GM12878 (cell line): ENCODE results near the gene ZSCAN20. TPM values are rescaled to one million over a fixed set of nuclear protein-coding genes. Genes with fewer than 3 reads are reported as not detected.

Source experiments
- ATAC-seq: fragments of 200-7000 bp; cut with Tn5 transposase; 3 replicates; pipeline ENCODE4 v1.9.1; 2020; ENCODE audit warnings: mild to moderate bottlenecking, moderate library complexity
- BruUV-seq: library from RNA; stranded (reverse); fragments of 400-500 nt; replicated peaks from 2 replicates; lab custom pipeline; 2021; lab: Mats Ljungman, UMichigan
- CTCF ChIA-PET: fragments of 300-600 bp; sonication (Branson Sonifier 250); formaldehyde crosslinking; extraction: SDS; loops from one replicate; lab custom pipeline; 2021; ENCODE audit warnings: inconsistent platforms; lab: Yijun Ruan, JAX
- POLR2A ChIA-PET: fragments of 350-600 bp; formaldehyde crosslinking; extraction: SDS; loops from one replicate; lab custom pipeline; 2021; ENCODE audit warnings: inconsistent platforms; lab: Charles Lee
- RAD21 ChIA-PET: fragments of 300-600 bp; sonication (Branson Sonifier 250); formaldehyde crosslinking; loops from one replicate; lab custom pipeline; 2023; ENCODE audit warnings: antibody characterized with exemption; ENCODE audit not compliant: unreplicated experiment; lab: Charles Lee
- SMC1A ChIA-PET: fragments of 300-600 bp; sonication (Branson Sonifier 250); formaldehyde crosslinking; loops from one replicate; lab custom pipeline; 2023; ENCODE audit not compliant: unreplicated experiment, uncharacterized antibody; lab: Charles Lee
- DNase-seq: peaks from one replicate; pipeline ENCODE4 v3.0.0-alpha.2; 2011; ENCODE audit warnings: low read depth, low spot score
- FAIRE-seq: peaks from 3 replicates; lab custom pipeline; 2011; peaks lifted over from hg19 to GRCh38; lab: Jason Lieb, UNC
- H2AFZ ChIP-seq: 2 replicates; pipeline ENCODE4 v1.6.0; 2011; ENCODE audit warnings: low read depth, low read length, control low read depth; ENCODE audit not compliant: control insufficient read depth
- H3K27ac ChIP-seq: 2 replicates; pipeline ENCODE4 v1.5.1; 2011; ENCODE audit warnings: control low read depth; ENCODE audit not compliant: control insufficient read depth, insufficient read depth
- H3K27me3 ChIP-seq, 2 experiments: replicated peaks in 1 of 2; 2 replicates each; pipeline versions ENCODE4 v1.6.0 to v1.6.1; 2011; ENCODE audit warnings: low read length in 1 of 2; ENCODE audit not compliant: control insufficient read depth in 2 of 2, insufficient read depth in 2 of 2
- H3K36me3 ChIP-seq, 2 experiments: 2 replicates each; pipeline ENCODE4 v1.5.1; 2011; ENCODE audit warnings: low read length in 1 of 2; ENCODE audit not compliant: control insufficient read depth in 2 of 2, insufficient read depth in 2 of 2
- H3K4me1 ChIP-seq: 2 replicates; pipeline ENCODE4 v1.6.1; 2011; ENCODE audit warnings: mild to moderate bottlenecking, low read length, moderate library complexity, mixed read lengths; ENCODE audit not compliant: control insufficient read depth, insufficient read depth
- H3K4me2 ChIP-seq: 2 replicates; pipeline ENCODE4 v1.6.0; 2011; ENCODE audit warnings: control low read depth; ENCODE audit not compliant: control insufficient read depth, insufficient read depth
- H3K4me3 ChIP-seq: fragments of 200-600 bp; sonication (generic); 2 replicates; pipeline ENCODE4 v1.5.1; 2016
- H3K79me2 ChIP-seq: 2 replicates; pipeline ENCODE4 v1.6.0; 2011; ENCODE audit warnings: low read length; ENCODE audit not compliant: control insufficient read depth, insufficient read depth
- H3K9ac ChIP-seq: 2 replicates; pipeline ENCODE4 v1.8.0; 2011; ENCODE audit warnings: low read length, control low read depth, mixed read lengths; ENCODE audit not compliant: control insufficient read depth, insufficient read depth
- H3K9me3 ChIP-seq: replicated peaks from 3 replicates; pipeline ENCODE4 v1.5.1; 2011; ENCODE audit warnings: mild to moderate bottlenecking, low read length; ENCODE audit not compliant: control insufficient read depth, insufficient read depth
- H4K20me1 ChIP-seq: 2 replicates; pipeline ENCODE4 v1.6.0; 2011; ENCODE audit not compliant: control insufficient read depth, insufficient read depth
- CHD2 ChIP-seq: IDR thresholded peaks from 2 replicates; pipeline ENCODE4 v1.6.1; 2011; ENCODE audit warnings: low read depth, low read length, improper control_type of control experiment, borderline replicate concordance
- EGR1 ChIP-seq, 2 experiments: IDR thresholded peaks; 1 replicate in 1 of 2; 2 replicates in 1 of 2; pipeline ENCODE4 v1.6.1; 2011 to 2012; ENCODE audit warnings: low read depth in 2 of 2, low read length in 2 of 2, borderline replicate concordance in 1 of 2, mild to moderate bottlenecking in 1 of 2, moderate library complexity in 1 of 2
- HDAC6 ChIP-seq: fragments of 200-600 bp; sonication (generic); IDR thresholded peaks from one replicate; pipeline ENCODE4 v1.8.0; 2017; ENCODE audit warnings: antibody characterized with exemption; ENCODE audit not compliant: unreplicated experiment
- LARP7 ChIP-seq: fragments of 450-650 bp; IDR thresholded peaks from 2 replicates; pipeline ENCODE4 v1.6.1; 2017; ENCODE audit warnings: mild to moderate bottlenecking
- TAF1 ChIP-seq: IDR thresholded peaks from 2 replicates; pipeline ENCODE4 v1.6.1; 2011; ENCODE audit warnings: mild to moderate bottlenecking, low read depth, low read length, borderline replicate concordance
- WGBS: methylation state at CpG from one replicate; pipeline ENCODE4 v1.1.6; 2016; ENCODE audit warnings: low lambda C conversion rate; ENCODE audit not compliant: insufficient replicate concordance, insufficient coverage; ENCODE audit errors: missing lambda C conversion rate; 5-methylcytosine and 5-hydroxymethylcytosine counted together
- in situ Hi-C: fragments of 300-500 bp; cut with MboI; formaldehyde crosslinking; loops from 9 replicates; pipeline ENCODE4 v1.14.3; 2018; ENCODE audit warnings: mixed read lengths
- intact Hi-C: fragments of 100-400 bp; cut with micrococcal nuclease; formaldehyde crosslinking; loops from one replicate; pipeline ENCODE4 v1.14.2; 2022; ENCODE audit not compliant: unreplicated experiment
- polyA plus RNA-seq, 11 experiments: library from polyadenylated mRNA; depleted of rRNA in 4 of 11; unstranded in 6 of 11; stranded (reverse) in 5 of 11; fragments of >200 nt; fragmentation: Nextera tagmentation in 4 of 11; fragmentation: Illumina TruSeq in 1 of 11; extraction: Ambion mirVana in 4 of 11; extraction: Trizol in 1 of 11; gene quantifications; 1 replicate in 1 of 11; 2 replicates in 10 of 11; pipeline versions ENCODE4 v1.2.1 to v1.2.3, GENCODE V29; 2011 to 2016; ENCODE audit warnings: inconsistent platforms in 2 of 11, missing spikeins in 2 of 11, low read depth in 1 of 11
- total RNA-seq, 4 experiments: library from RNA; depleted of rRNA in 3 of 4; stranded (reverse); fragments of >200 nt in 3 of 4; fragmentation: Illumina TruSeq in 1 of 4; extraction: Trizol in 1 of 4; gene quantifications; 2 replicates each; pipeline versions ENCODE4 v1.2.1 to v1.2.3, GENCODE V29; 2013 to 2021
- TF ChIP-seq, protein P1 (sequence below): IDR thresholded peaks from 2 replicates; pipeline ENCODE4 v1.6.1; 2011; ENCODE audit warnings: borderline replicate concordance, low read depth, mild to moderate bottlenecking, moderate library complexity, low read length; ENCODE audit not compliant: insufficient read depth, poor library complexity, severe bottlenecking
- TF ChIP-seq, protein P2 (sequence below): fragments of 450-650 bp; IDR thresholded peaks from 2 replicates; pipeline ENCODE4 v1.6.1; 2018; ENCODE audit warnings: borderline replicate concordance, mild to moderate bottlenecking; ENCODE audit not compliant: partially characterized antibody
- TF ChIP-seq, protein P3 (sequence below): fragments of 450-650 bp; IDR thresholded peaks from 2 replicates; pipeline ENCODE4 v1.6.1; 2017; ENCODE audit warnings: mild to moderate bottlenecking, low read depth, inconsistent platforms; ENCODE audit not compliant: poor library complexity, severe bottlenecking
- TF ChIP-seq, protein P4 (sequence below): IDR thresholded peaks from 2 replicates; pipeline ENCODE4 v1.6.1; 2012; ENCODE audit warnings: low read length, inconsistent platforms
- TF ChIP-seq, protein P5 (sequence below), 3 experiments: IDR thresholded peaks in 2 of 3; conservative IDR thresholded peaks in 1 of 3; 2 replicates each; pipeline ENCODE4 v1.5.1; 2011; ENCODE audit warnings: low read depth in 3 of 3, low read length in 3 of 3, mild to moderate bottlenecking in 3 of 3, control low read depth in 2 of 3, moderate library complexity in 2 of 3, inconsistent platforms in 1 of 3, mixed read lengths in 1 of 3; ENCODE audit not compliant: control insufficient read depth in 2 of 3, insufficient read depth in 1 of 3; ENCODE audit errors: extremely low read depth in 1 of 3

The ZSCAN20 gene
- total and polyA plus RNA-seq, 10 of the 15 experiments (the other 5 are each of a cell fraction or from before 2014, with no cell fraction given), result 0.35 to 5.1 (median 2.4) TPM

DNA sequence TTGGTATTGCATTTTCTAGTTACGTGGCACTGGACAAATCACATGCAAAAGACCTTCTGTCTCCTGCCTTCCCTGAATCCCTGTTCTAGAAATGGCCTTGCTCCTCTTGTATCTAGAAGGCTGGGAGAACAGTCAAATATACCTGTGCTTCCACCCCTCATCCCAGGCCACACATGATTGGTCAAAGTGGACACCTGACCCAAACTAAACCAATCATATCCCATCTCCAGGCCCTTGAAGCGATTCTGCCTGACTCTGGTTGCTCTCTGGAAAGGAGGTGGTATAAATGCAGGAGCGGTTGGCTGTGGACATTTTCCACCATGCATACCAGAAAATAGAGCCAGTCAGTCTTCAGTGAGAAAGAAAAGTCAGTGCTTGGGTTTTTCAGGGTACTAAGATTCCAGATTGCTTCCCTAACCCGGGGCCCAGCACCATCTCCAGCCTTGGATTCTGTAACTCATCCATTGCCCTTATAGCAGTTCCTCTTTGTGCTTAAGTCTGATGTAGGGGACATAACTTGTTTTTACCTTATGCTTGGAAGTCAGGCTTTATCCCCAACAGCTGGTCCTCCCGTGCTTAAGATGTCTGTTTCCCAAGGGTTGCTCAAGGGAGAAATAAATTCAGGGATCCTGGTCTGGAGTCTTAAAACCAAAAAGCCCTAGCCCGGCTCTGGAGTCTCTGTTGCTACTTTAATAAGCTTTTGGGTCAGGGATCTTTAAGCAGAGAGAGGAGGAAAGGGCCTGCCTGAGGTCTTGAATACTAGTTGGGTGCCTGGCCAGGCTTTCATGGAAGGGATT is 33.9 kb upstream of the ZSCAN20 start:
- Histone ChIP-seq H3K4me1 (no peaks in the 10 kb centered on the region), H3K36me3 (no peaks in the 10 kb centered on the region), H3K9ac (no peak overlapping the region), H3K79me2 (no peaks in the 10 kb centered on the region), H4K20me1 (no peaks in the 10 kb centered on the region; the same call in 1 of the 2 replicates), H3K27me3 (peaks cover 5% of the 10 kb centered on the region in 2 experiments; a peak in 3 of 4 replicates), H3K4me3 (no peak overlapping the region), H3K9me3 (no peaks in the 10 kb centered on the region), H3K4me2 (no peak overlapping the region), H3K27ac (no peak overlapping the region), H2AFZ (no peak overlapping the region)
- DNase-seq (no peak), FAIRE-seq (no peak), ATAC-seq (no peak)
- 15% methylated on average over 6 of the region's 6 CpGs for WGBS
- POLR2A ChIA-PET, result no interaction called here
- SMC1A ChIA-PET, result interaction anchor here (1.1 kb wide), 1 partner anchor 17 kb away, joined by 3 read pairs; no protein-coding TSS in a partner anchor
- RAD21 ChIA-PET, result no interaction called here
- CTCF ChIA-PET, result interaction anchor here (0.6 to 2.0 kb wide), 3 partner anchors 18 to 143 kb away, joined by 3 to 7 read pairs (median 3); no protein-coding TSS in a partner anchor
- no TSS peak for BruUV-seq
- intact Hi-C loops (no loop called here), in situ Hi-C loops (no loop called here)
- no peak for TF ChIP-seq HDAC6
- TF ChIP-seq, protein P1, sequence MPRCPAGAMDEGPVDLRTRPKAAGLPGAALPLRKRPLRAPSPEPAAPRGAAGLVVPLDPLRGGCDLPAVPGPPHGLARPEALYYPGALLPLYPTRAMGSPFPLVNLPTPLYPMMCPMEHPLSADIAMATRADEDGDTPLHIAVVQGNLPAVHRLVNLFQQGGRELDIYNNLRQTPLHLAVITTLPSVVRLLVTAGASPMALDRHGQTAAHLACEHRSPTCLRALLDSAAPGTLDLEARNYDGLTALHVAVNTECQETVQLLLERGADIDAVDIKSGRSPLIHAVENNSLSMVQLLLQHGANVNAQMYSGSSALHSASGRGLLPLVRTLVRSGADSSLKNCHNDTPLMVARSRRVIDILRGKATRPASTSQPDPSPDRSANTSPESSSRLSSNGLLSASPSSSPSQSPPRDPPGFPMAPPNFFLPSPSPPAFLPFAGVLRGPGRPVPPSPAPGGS, result no peak
- TF ChIP-seq EGR1 (IDR thresholded peaks at IDR 0.05; ENCODE audit: borderline replicate concordance in 1 of 2, low read depth in 2 of 2, low read length in 2 of 2), result no peak
- TF ChIP-seq, protein P2, sequence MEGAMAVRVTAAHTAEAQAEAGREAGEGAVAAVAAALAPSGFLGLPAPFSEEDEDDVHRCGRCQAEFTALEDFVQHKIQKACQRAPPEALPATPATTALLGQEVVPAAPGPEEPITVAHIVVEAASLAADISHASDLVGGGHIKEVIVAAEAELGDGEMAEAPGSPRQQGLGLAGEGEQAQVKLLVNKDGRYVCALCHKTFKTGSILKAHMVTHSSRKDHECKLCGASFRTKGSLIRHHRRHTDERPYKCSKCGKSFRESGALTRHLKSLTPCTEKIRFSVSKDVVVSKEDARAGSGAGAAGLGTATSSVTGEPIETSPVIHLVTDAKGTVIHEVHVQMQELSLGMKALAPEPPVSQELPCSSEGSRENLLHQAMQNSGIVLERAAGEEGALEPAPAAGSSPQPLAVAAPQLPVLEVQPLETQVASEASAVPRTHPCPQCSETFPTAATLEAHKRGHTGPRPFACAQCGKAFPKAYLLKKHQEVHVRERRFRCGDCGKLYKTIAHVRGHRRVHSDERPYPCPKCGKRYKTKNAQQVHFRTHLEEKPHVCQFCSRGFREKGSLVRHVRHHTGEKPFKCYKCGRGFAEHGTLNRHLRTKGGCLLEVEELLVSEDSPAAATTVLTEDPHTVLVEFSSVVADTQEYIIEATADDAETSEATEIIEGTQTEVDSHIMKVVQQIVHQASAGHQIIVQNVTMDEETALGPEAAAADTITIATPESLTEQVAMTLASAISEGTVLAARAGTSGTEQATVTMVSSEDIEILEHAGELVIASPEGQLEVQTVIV, result no peak
- TF ChIP-seq, protein P3, sequence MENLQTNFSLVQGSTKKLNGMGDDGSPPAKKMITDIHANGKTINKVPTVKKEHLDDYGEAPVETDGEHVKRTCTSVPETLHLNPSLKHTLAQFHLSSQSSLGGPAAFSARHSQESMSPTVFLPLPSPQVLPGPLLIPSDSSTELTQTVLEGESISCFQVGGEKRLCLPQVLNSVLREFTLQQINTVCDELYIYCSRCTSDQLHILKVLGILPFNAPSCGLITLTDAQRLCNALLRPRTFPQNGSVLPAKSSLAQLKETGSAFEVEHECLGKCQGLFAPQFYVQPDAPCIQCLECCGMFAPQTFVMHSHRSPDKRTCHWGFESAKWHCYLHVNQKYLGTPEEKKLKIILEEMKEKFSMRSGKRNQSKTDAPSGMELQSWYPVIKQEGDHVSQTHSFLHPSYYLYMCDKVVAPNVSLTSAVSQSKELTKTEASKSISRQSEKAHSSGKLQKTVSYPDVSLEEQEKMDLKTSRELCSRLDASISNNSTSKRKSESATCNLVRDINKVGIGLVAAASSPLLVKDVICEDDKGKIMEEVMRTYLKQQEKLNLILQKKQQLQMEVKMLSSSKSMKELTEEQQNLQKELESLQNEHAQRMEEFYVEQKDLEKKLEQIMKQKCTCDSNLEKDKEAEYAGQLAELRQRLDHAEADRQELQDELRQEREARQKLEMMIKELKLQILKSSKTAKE, result no peak
- TF ChIP-seq LARP7, result no peak
- TF ChIP-seq TAF1, result no peak
- TF ChIP-seq CHD2, result no peak
- TF ChIP-seq, protein P4, sequence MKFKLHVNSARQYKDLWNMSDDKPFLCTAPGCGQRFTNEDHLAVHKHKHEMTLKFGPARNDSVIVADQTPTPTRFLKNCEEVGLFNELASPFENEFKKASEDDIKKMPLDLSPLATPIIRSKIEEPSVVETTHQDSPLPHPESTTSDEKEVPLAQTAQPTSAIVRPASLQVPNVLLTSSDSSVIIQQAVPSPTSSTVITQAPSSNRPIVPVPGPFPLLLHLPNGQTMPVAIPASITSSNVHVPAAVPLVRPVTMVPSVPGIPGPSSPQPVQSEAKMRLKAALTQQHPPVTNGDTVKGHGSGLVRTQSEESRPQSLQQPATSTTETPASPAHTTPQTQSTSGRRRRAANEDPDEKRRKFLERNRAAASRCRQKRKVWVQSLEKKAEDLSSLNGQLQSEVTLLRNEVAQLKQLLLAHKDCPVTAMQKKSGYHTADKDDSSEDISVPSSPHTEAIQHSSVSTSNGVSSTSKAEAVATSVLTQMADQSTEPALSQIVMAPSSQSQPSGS, result no peak
- TF ChIP-seq, protein P5, sequence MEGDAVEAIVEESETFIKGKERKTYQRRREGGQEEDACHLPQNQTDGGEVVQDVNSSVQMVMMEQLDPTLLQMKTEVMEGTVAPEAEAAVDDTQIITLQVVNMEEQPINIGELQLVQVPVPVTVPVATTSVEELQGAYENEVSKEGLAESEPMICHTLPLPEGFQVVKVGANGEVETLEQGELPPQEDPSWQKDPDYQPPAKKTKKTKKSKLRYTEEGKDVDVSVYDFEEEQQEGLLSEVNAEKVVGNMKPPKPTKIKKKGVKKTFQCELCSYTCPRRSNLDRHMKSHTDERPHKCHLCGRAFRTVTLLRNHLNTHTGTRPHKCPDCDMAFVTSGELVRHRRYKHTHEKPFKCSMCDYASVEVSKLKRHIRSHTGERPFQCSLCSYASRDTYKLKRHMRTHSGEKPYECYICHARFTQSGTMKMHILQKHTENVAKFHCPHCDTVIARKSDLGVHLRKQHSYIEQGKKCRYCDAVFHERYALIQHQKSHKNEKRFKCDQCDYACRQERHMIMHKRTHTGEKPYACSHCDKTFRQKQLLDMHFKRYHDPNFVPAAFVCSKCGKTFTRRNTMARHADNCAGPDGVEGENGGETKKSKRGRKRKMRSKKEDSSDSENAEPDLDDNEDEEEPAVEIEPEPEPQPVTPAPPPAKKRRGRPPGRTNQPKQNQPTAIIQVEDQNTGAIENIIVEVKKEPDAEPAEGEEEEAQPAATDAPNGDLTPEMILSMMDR (IDR thresholded peaks at IDR 0.05 in 2 of 3, conservative IDR thresholded peaks at IDR 0.05 in 1 of 3; ENCODE audit: control insufficient read depth in 2 of 3, extremely low read depth in 1 of 3, insufficient read depth in 1 of 3, low read depth in 3 of 3, low read length in 3 of 3), result no peak
